Neural crest cell (in vitro differentiated cells): ENCODE results near the gene C11orf91. TPM values are rescaled to one million over a fixed set of nuclear protein-coding genes. Genes with fewer than 3 reads are reported as not detected.

Experiments
- DNase-seq: peaks from one replicate; pipeline ENCODE4 v3.0.0; 2021; ENCODE audit warnings: low read depth, mixed read lengths, low spot score
- H3K27ac Mint-ChIP-seq: one replicate; pipeline ENCODE4 v1.8.0; 2021; ENCODE audit warnings: mild to moderate bottlenecking, mixed read lengths; ENCODE audit not compliant: unreplicated experiment
- H3K27me3 Mint-ChIP-seq: 2 replicates; pipeline ENCODE4 v1.8.0; 2021; ENCODE audit warnings: low read depth, mild to moderate bottlenecking, mixed read lengths
- H3K36me3 Mint-ChIP-seq: 2 replicates; pipeline ENCODE4 v1.8.0; 2021; ENCODE audit warnings: low read depth, mild to moderate bottlenecking, mixed read lengths
- H3K4me1 Mint-ChIP-seq: 2 replicates; pipeline ENCODE4 v1.8.0; 2021; ENCODE audit warnings: mixed read lengths
- H3K4me3 Mint-ChIP-seq: one replicate; pipeline ENCODE4 v1.8.0; 2021; ENCODE audit warnings: mild to moderate bottlenecking, mixed read lengths
- H3K9me3 Mint-ChIP-seq: 2 replicates; pipeline ENCODE4 v1.8.0; 2021; ENCODE audit warnings: mixed read lengths
- total RNA-seq: library from RNA; stranded (reverse); gene quantifications from 2 replicates; pipeline ENCODE4 v1.2.1, GENCODE V29; 2021
- TF ChIP-seq, protein P1 (sequence below): fragments of 200-600 bp; sonication (generic); conservative IDR thresholded peaks from 2 replicates; pipeline ENCODE4 v1.5.0; 2021; ENCODE audit warnings: antibody characterized with exemption, mild to moderate bottlenecking

C11orf91 gene
- total RNA-seq, 1 donor from 2014 or later = 0.68 TPM

DNA sequence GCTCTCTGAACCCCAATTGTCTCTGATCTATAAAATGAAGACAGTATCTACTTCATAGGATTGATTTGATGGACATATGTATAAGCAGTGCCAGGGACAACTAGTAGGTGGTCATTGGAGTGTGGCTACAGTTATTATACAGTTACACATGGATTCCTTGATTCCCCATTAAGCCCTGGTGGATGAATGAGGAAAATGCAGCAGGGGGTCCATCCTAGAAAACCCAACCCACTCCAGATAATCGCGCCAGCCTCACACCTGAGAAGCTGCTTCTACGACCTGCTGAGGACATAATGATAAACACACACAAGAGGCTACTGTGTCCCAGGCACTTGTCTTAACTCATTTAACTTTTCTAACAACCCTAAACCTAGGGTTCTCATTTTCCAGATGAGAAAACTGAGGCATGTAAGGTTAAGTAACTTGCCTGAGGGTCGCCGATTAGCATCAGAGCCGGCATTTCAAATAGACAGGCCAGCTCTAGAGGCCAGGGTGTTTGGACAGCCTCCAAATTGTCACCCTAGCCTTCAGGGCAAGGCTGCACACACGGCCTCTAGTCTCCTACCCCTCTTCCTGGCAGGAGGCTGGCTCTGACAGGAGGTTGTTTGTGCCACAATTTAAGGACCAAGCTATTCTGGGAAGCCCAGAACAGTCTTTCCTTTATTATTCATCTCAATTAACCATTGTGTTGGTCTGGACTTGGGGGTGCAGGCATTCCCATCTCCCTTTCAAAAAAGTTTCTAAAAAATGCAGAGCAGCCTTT lies 3.8 kb upstream of the C11orf91 start:
- TF ChIP-seq, protein P1, sequence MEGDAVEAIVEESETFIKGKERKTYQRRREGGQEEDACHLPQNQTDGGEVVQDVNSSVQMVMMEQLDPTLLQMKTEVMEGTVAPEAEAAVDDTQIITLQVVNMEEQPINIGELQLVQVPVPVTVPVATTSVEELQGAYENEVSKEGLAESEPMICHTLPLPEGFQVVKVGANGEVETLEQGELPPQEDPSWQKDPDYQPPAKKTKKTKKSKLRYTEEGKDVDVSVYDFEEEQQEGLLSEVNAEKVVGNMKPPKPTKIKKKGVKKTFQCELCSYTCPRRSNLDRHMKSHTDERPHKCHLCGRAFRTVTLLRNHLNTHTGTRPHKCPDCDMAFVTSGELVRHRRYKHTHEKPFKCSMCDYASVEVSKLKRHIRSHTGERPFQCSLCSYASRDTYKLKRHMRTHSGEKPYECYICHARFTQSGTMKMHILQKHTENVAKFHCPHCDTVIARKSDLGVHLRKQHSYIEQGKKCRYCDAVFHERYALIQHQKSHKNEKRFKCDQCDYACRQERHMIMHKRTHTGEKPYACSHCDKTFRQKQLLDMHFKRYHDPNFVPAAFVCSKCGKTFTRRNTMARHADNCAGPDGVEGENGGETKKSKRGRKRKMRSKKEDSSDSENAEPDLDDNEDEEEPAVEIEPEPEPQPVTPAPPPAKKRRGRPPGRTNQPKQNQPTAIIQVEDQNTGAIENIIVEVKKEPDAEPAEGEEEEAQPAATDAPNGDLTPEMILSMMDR = peak; percentile 22
- H3K4me1 Mint-ChIP-seq = peaks cover 44% of the 10 kb centered on the region
- DNase-seq = no peak
- no peaks in the 10 kb centered on the region for H3K27me3 Mint-ChIP-seq
- no peaks in the 10 kb centered on the region for H3K9me3 Mint-ChIP-seq
- H3K36me3 Mint-ChIP-seq = peaks cover 2% of the 10 kb centered on the region
- peak overlapping the region; percentile 51 for H3K4me3 Mint-ChIP-seq
- H3K27ac Mint-ChIP-seq = no peak overlapping the region

DNA sequence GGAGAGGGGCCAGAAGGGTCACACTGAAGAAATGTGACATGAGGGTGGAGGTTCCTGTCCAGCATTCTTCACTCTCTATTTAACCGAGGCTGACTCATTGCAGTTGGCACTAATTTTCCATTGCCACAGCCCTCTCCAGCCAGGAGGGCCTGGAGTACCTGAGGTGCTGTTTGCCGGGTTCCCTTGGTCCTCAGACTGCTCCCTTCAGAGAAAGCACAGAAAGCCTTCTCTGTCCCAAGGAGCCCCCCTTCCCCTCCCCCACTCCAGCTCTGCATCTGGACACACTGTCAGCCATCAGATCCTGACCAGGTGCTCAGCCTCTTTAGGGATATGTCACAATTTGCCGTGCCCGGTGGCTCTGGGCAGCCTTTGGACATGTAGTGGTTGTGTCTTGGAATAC lies 3.2 kb upstream of the C11orf91 start:
- Mint-ChIP-seq H3K27me3 (no peaks in the 10 kb centered on the region), H3K27ac (no peak overlapping the region), H3K4me3 (peak overlapping the region; percentile 51), H3K4me1 (peaks cover 44% of the 10 kb centered on the region), H3K36me3 (peaks cover 2% of the 10 kb centered on the region), H3K9me3 (no peaks in the 10 kb centered on the region)
- DNase-seq = no peak
- TF ChIP-seq, protein P1 = no peak

DNA sequence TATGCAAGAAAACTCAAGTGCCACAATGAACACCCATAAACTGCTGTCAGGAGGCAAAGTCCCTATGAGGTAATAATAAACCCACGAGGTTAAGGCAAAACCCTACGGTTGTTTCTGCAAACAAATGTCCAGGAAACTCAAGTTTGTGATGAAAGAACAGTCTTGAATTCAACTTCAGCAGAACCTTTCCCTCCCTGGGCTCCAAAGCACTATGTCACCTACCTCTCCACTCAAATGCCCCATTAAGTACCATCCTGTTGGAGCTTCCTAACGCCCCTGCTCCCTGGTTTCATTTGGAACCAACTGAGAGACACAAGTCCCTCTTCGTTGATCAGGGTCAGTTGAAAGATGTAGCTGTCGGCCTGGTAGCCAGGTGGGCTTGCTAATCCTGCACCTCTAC lies 2.6 kb upstream of the C11orf91 start:
- no peak for DNase-seq
- peak overlapping the region; percentile 34 for H3K4me3 Mint-ChIP-seq
- H3K27me3 Mint-ChIP-seq = no peaks in the 10 kb centered on the region
- TF ChIP-seq, protein P1 = no peak
- no peaks in the 10 kb centered on the region for H3K9me3 Mint-ChIP-seq
- peaks cover 46% of the 10 kb centered on the region for H3K4me1 Mint-ChIP-seq
- H3K27ac Mint-ChIP-seq = no peak overlapping the region
- no peaks in the 10 kb centered on the region for H3K36me3 Mint-ChIP-seq

DNA sequence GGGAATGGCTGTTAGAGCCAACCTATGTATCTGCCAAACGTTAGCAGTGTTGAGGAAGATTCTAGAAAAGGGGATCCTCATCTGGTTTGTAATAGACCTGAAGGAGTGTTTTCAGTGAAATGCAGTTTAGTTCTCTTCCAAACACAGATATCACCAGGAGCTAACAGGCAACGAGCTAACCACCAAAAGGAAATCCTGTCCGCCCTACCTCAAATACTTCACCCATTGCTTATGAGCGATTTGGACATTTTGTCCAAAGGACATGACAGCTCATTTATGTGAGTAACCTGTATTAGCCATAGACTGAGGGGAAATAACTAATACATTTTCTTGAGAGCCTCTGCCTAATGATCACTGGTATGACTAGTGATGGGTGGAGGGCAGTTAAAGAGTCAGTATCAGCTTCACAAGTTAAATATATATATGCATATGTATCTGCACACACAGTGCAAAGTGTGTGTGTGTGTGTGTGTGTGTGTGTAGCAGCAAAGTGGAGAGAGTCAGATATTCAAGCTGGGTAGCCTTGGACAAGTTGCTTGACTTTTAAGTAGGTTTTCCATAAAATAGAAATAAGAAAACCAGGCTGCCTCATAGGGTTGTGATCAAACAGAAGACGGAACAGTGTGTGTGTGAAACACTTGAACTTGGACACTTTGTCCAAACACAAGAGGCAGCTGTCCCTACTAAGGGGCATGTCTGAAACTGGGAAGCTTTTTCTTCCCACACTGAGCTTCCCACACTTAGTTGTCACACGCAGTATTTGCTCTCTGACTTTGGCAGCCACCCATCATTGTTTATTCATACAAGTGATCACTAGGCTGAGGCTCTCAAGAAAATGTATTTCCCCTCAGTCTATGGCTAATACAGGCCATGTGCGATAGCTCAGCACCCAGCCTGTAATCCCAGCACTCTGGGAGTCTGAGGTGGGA lies 940 bp upstream of the C11orf91 start:
- peaks cover 52% of the 10 kb centered on the region for H3K4me1 Mint-ChIP-seq
- H3K36me3 Mint-ChIP-seq = no peaks in the 10 kb centered on the region
- TF ChIP-seq, protein P1 = no peak
- H3K9me3 Mint-ChIP-seq = no peaks in the 10 kb centered on the region
- no peak for DNase-seq
- peak overlapping the region; percentile 97 for H3K27ac Mint-ChIP-seq
- no peaks in the 10 kb centered on the region for H3K27me3 Mint-ChIP-seq
- peak overlapping the region; percentile 87 for H3K4me3 Mint-ChIP-seq

DNA sequence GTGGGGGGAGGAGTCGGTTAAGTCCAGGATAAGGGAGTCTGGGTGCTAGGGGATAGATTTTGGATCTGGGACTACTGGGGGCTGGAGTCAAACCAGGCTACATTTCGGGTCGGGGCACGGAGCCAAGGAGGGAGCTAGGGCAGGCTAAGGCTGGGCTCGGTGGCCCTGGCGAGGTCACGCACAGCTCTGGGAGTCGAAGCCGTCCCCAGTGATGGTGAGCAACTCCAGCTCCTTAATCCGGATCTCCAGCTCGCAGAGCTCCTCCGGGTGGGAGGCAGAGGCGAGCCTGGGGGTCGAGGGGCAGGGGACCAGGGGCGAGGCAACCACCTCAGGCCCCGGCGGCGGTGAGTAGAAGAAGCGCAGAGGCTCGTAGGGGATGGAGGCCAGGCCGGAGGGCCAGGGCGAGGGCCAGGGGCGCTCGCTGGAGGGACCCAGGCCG lies 544 bp downstream of the C11orf91 start:
- H3K36me3 Mint-ChIP-seq = no peaks in the 10 kb centered on the region

More for the DNA sequence above, 544 bp downstream of the C11orf91 start:
- TF ChIP-seq, protein P1 = no peak
- no peaks in the 10 kb centered on the region for H3K27me3 Mint-ChIP-seq
- H3K27ac Mint-ChIP-seq = no peak overlapping the region
- peak overlapping the region; percentile 82 for H3K4me3 Mint-ChIP-seq
- DNase-seq = peak; percentile 31
- H3K4me1 Mint-ChIP-seq = peaks cover 62% of the 10 kb centered on the region
- H3K9me3 Mint-ChIP-seq = no peaks in the 10 kb centered on the region
